ENCODE results near the gene AIFM2. TPM values are rescaled to one million over a fixed set of nuclear protein-coding genes. Genes with fewer than 3 reads are reported as not detected.
"Not testable (repeated sequence)": the region's sequence is repeated elsewhere in the genome, so short reads cannot be mapped to it uniquely, and the experiment has no call there.

Gene AIFM2
- total RNA-seq, 2 experiments from 2014 or later: 4.6 to 5.2 TPM

- Mint-ChIP-seq H3K4me3 (no peak overlapping the region), H3K27me3 (no peaks in the 10 kb centered on the region), H3K4me1 (peaks cover 36% of the 10 kb centered on the region), H3K9me3 (ENCODE audit: low read depth) (no peaks in the 10 kb centered on the region), H3K27ac (peak overlapping the region; percentile 33), H3K36me3 (ENCODE audit: low read depth) (peaks cover 6% of the 10 kb centered on the region)
- no peak for ATAC-seq
- POLR2A ChIA-PET: interaction anchor here (0.7 kb wide), 1 partner anchor 1176 kb away, joined by 3 read pairs; no protein-coding TSS in a partner anchor
- DNase-seq: no peak
- intact Hi-C loops (cut with DNase I, micrococcal nuclease): no loop called here
- CTCF ChIA-PET: interaction anchor here (0.6 to 4.7 kb wide), 11 partner anchors 10 to 380 kb away, joined by 3 to 37 read pairs (median 5); partner anchors contain the start of gene TYSND1
Measured at GRCh38 chr10:70094250-70094649, 38.4 kb downstream of the AIFM2 start.

- CTCF ChIA-PET: interaction anchor here (0.9 to 4.7 kb wide), 11 partner anchors 11 to 464 kb away, joined by 3 to 37 read pairs (median 4); partner anchors contain the start of gene TYSND1
- H3K4me3 Mint-ChIP-seq: peak overlapping the region; percentile 72
- DNase-seq: peak; percentile 52
- H3K27ac Mint-ChIP-seq: peak overlapping the region; percentile 80
- no peaks in the 10 kb centered on the region for H3K9me3 Mint-ChIP-seq (ENCODE audit: low read depth)
- no peaks in the 10 kb centered on the region for H3K27me3 Mint-ChIP-seq
- peak; percentile 92 for ATAC-seq
- POLR2A ChIA-PET: interaction anchor here (0.6 to 0.7 kb wide), 3 partner anchors 150 to 1177 kb away, joined by 3 to 4 read pairs (median 4); no protein-coding TSS in a partner anchor
- intact Hi-C loops (cut with DNase I, micrococcal nuclease): no loop called here
- peaks cover 6% of the 10 kb centered on the region for H3K36me3 Mint-ChIP-seq (ENCODE audit: low read depth)
- peaks cover 36% of the 10 kb centered on the region for H3K4me1 Mint-ChIP-seq
Measured at GRCh38 chr10:70093335-70093944, 39.2 kb downstream of the AIFM2 start.

- H3K9me3 Mint-ChIP-seq (ENCODE audit: low read depth): no peaks in the 10 kb centered on the region
- peaks cover 6% of the 10 kb centered on the region for H3K36me3 Mint-ChIP-seq (ENCODE audit: low read depth)
- H3K27me3 Mint-ChIP-seq: no peaks in the 10 kb centered on the region
- DNase-seq (no peak), ATAC-seq (peak; percentile 3)
- H3K4me3 Mint-ChIP-seq: peak overlapping the region; percentile 72
- ChIA-PET POLR2A (no interaction called here), CTCF (interaction anchor here (0.6 to 2.6 kb wide), 7 partner anchors 12 to 180 kb away, joined by 3 to 18 read pairs (median 4); partner anchors contain the start of genes SAR1A and TYSND1)
- intact Hi-C loops (cut with DNase I, micrococcal nuclease): loop anchor here in 1 of 2 experiments (1.0 kb wide), 1 partner anchor 54 kb away; the partner anchor contains the start of gene TYSND1
- H3K27ac Mint-ChIP-seq: peak overlapping the region; percentile 80
- H3K4me1 Mint-ChIP-seq: peaks cover 36% of the 10 kb centered on the region
Measured at GRCh38 chr10:70092389-70092718, 40.3 kb downstream of the AIFM2 start.

GRCh38 chr10:70090951-70091350 lies 41.7 kb downstream of the AIFM2 start:
- Mint-ChIP-seq H3K27me3 (no peaks in the 10 kb centered on the region), H3K9me3 (ENCODE audit: low read depth) (no peaks in the 10 kb centered on the region), H3K36me3 (ENCODE audit: low read depth) (peaks cover 3% of the 10 kb centered on the region), H3K27ac (no peak overlapping the region), H3K4me1 (peaks cover 36% of the 10 kb centered on the region), H3K4me3 (no peak overlapping the region)
- CTCF ChIA-PET: interaction anchor here (1.1 kb wide), 1 partner anchor 25 kb away, joined by 5 read pairs; no protein-coding TSS in a partner anchor
- POLR2A ChIA-PET: no interaction called here
- intact Hi-C loops (cut with DNase I, micrococcal nuclease): no loop called here
- no peak for ATAC-seq
- DNase-seq: no peak

- ATAC-seq (no peak), DNase-seq (no peak)
- H3K4me3 Mint-ChIP-seq: no peak overlapping the region
- intact Hi-C loops (cut with DNase I, micrococcal nuclease): no loop called here
- H3K27ac Mint-ChIP-seq: no peak overlapping the region
- no peaks in the 10 kb centered on the region for H3K9me3 Mint-ChIP-seq (ENCODE audit: low read depth)
- no peaks in the 10 kb centered on the region for H3K36me3 Mint-ChIP-seq (ENCODE audit: low read depth)
- ChIA-PET POLR2A (no interaction called here), CTCF (interaction anchor here (1.1 kb wide), 1 partner anchor 26 kb away, joined by 5 read pairs; no protein-coding TSS in a partner anchor)
- H3K4me1 Mint-ChIP-seq: peaks cover 34% of the 10 kb centered on the region
- no peaks in the 10 kb centered on the region for H3K27me3 Mint-ChIP-seq
Measured at GRCh38 chr10:70090013-70090412, 42.6 kb downstream of the AIFM2 start.

- H3K36me3 Mint-ChIP-seq (ENCODE audit: low read depth): no peaks in the 10 kb centered on the region
- H3K27ac Mint-ChIP-seq: no peak overlapping the region
- H3K9me3 Mint-ChIP-seq (ENCODE audit: low read depth): no peaks in the 10 kb centered on the region
- ATAC-seq: no peak
- intact Hi-C loops (cut with DNase I, micrococcal nuclease): no loop called here
- ChIA-PET POLR2A (no interaction called here), CTCF (no interaction called here)
- H3K27me3 Mint-ChIP-seq: no peaks in the 10 kb centered on the region
- H3K4me3 Mint-ChIP-seq: no peak overlapping the region
- H3K4me1 Mint-ChIP-seq: peaks cover 19% of the 10 kb centered on the region
- DNase-seq: no peak
Measured at GRCh38 chr10:70088308-70088698, 44.3 kb downstream of the AIFM2 start.

- no peak for ATAC-seq
- intact Hi-C loops (cut with DNase I, micrococcal nuclease): no loop called here
- Mint-ChIP-seq H3K4me1 (peaks cover 15% of the 10 kb centered on the region), H3K4me3 (no peak overlapping the region), H3K36me3 (ENCODE audit: low read depth) (no peaks in the 10 kb centered on the region), H3K27me3 (no peaks in the 10 kb centered on the region), H3K9me3 (ENCODE audit: low read depth) (no peaks in the 10 kb centered on the region), H3K27ac (no peak overlapping the region)
- no peak for DNase-seq
- POLR2A ChIA-PET: no interaction called here
- CTCF ChIA-PET: no interaction called here
Measured at GRCh38 chr10:70087616-70088307, 44.9 kb downstream of the AIFM2 start.

- POLR2A ChIA-PET: no interaction called here
- H3K27ac Mint-ChIP-seq: no peak overlapping the region
- peaks cover 2% of the 10 kb centered on the region for H3K4me1 Mint-ChIP-seq
- DNase-seq (no peak), ATAC-seq (no peak)
- H3K9me3 Mint-ChIP-seq (ENCODE audit: low read depth): no peaks in the 10 kb centered on the region
- CTCF ChIA-PET: no interaction called here
- intact Hi-C loops (cut with DNase I, micrococcal nuclease): no loop called here
- H3K27me3 Mint-ChIP-seq: no peaks in the 10 kb centered on the region
- no peaks in the 10 kb centered on the region for H3K36me3 Mint-ChIP-seq (ENCODE audit: low read depth)
- H3K4me3 Mint-ChIP-seq: no peak overlapping the region
Measured at GRCh38 chr10:70085975-70086613, 46.5 kb downstream of the AIFM2 start.

- Mint-ChIP-seq H3K4me1 (no peaks in the 10 kb centered on the region), H3K27me3 (no peaks in the 10 kb centered on the region), H3K4me3 (no peak overlapping the region), H3K9me3 (ENCODE audit: low read depth) (no peaks in the 10 kb centered on the region), H3K27ac (no peak overlapping the region), H3K36me3 (ENCODE audit: low read depth) (no peaks in the 10 kb centered on the region)
- ATAC-seq (no peak), DNase-seq (no peak)
- CTCF ChIA-PET: no interaction called here
- POLR2A ChIA-PET: no interaction called here
- intact Hi-C loops (cut with DNase I, micrococcal nuclease): loop anchor here in 1 of 2 experiments (1.0 kb wide), 1 partner anchor 280 kb away; no protein-coding TSS in a partner anchor
Measured at GRCh38 chr10:70084189-70084588, 48.4 kb downstream of the AIFM2 start.

GRCh38 chr10:70080789-70081188 lies 51.8 kb downstream of the AIFM2 start:
- H3K4me3 Mint-ChIP-seq; DNase-seq; H3K27me3 Mint-ChIP-seq; H3K9me3 Mint-ChIP-seq (ENCODE audit: low read depth); ATAC-seq; H3K36me3 Mint-ChIP-seq (ENCODE audit: low read depth); H3K27ac Mint-ChIP-seq; H3K4me1 Mint-ChIP-seq; intact Hi-C loops (cut with DNase I, micrococcal nuclease): not testable (repeated sequence)
- ChIA-PET POLR2A (interaction anchor here (0.6 kb wide), 1 partner anchor 346 kb away, joined by 3 read pairs; no protein-coding TSS in a partner anchor), CTCF (interaction anchor here (0.6 to 1.5 kb wide), 4 partner anchors 11 to 131 kb away, joined by 3 to 5 read pairs (median 3); no protein-coding TSS in a partner anchor)

- Mint-ChIP-seq H3K36me3 (ENCODE audit: low read depth) (no peaks in the 10 kb centered on the region), H3K27ac (no peak overlapping the region), H3K27me3 (peaks cover 2% of the 10 kb centered on the region), H3K4me3 (no peak overlapping the region), H3K4me1 (no peaks in the 10 kb centered on the region), H3K9me3 (ENCODE audit: low read depth) (no peaks in the 10 kb centered on the region)
- no peak for ATAC-seq
- DNase-seq: no peak
- CTCF ChIA-PET: interaction anchor here (1.2 to 1.5 kb wide), 2 partner anchors 13 to 38 kb away, joined by 3 to 4 read pairs; no protein-coding TSS in a partner anchor
- POLR2A ChIA-PET: no interaction called here
- intact Hi-C loops (cut with DNase I, micrococcal nuclease): no loop called here
Measured at GRCh38 chr10:70078937-70079336, 53.7 kb downstream of the AIFM2 start.
